GM12892 (cell line): ENCODE data around the gene TNS1.

ENCODE experiments used
- POLR2A ChIP-seq: IDR thresholded peaks from 2 replicates; pipeline ENCODE4 v1.6.1; 2011; ENCODE audit warnings: low read depth, low read length, control low read depth
- POLR2AphosphoS5 ChIP-seq: IDR thresholded peaks from 2 replicates; pipeline ENCODE4 v1.6.1; 2011; ENCODE audit warnings: low read depth, low read length, control low read depth
- TAF1 ChIP-seq: IDR thresholded peaks from 2 replicates; pipeline ENCODE4 v1.6.1; 2011; ENCODE audit warnings: low read depth, mild to moderate bottlenecking, control low read depth, low read length, borderline replicate concordance

GRCh38 chr2:217930761-217931563 lies 71.8 kb downstream of the TNS1 start:
- TF ChIP-seq POLR2AphosphoS5 (no peak), POLR2A (no peak), TAF1 (no peak)
